ENCODE data around the gene HRG.

Gene HRG

DNA sequence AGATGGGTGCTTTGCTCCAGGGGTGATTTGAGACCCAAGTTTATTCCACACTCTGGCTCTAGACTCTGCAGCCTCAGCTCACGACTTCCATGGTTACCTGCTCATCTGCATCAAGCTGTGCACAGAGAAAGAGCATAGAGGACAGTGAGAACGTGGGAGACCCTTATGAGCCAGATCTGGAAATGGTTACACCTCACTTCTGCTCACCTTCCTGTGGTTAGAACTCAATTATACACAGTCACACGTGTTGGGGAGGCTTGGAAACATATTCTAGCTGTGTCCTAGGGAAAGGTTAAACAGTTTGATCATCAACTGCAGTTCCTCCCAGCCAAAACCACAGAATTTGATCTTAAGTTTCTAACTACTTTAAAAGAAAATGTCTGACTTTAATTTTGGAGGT is 23.8 kb upstream of the HRG start:
- peak overlapping the region; percentile 35; the same call in 1 of the 2 replicates for H2AFZ ChIP-seq (ENCODE audit: low read length)
- no peaks in the 10 kb centered on the region for H4K20me1 ChIP-seq (ENCODE audit: insufficient read depth, low read length, poor library complexity, severe bottlenecking)
- H3K79me2 ChIP-seq (ENCODE audit: insufficient read depth, low read length) = no peaks in the 10 kb centered on the region
- H3K4me1 ChIP-seq (ENCODE audit: insufficient read depth, low read length, poor library complexity, severe bottlenecking) = peaks cover 9% of the 10 kb centered on the region
- no peaks in the 10 kb centered on the region for H3K27me3 ChIP-seq (ENCODE audit: insufficient read depth, low read length, poor library complexity, severe bottlenecking)
- H3K9ac ChIP-seq (ENCODE audit: low read depth, low read length, poor library complexity, severe bottlenecking) = no peak overlapping the region
- no peaks in the 10 kb centered on the region for H3F3A ChIP-seq (ENCODE audit: low read depth)
- no peak for TF ChIP-seq EZH2phosphoT487 (IDR thresholded peaks at IDR 0.05; ENCODE audit: borderline replicate concordance)
- TF ChIP-seq, protein P1, sequence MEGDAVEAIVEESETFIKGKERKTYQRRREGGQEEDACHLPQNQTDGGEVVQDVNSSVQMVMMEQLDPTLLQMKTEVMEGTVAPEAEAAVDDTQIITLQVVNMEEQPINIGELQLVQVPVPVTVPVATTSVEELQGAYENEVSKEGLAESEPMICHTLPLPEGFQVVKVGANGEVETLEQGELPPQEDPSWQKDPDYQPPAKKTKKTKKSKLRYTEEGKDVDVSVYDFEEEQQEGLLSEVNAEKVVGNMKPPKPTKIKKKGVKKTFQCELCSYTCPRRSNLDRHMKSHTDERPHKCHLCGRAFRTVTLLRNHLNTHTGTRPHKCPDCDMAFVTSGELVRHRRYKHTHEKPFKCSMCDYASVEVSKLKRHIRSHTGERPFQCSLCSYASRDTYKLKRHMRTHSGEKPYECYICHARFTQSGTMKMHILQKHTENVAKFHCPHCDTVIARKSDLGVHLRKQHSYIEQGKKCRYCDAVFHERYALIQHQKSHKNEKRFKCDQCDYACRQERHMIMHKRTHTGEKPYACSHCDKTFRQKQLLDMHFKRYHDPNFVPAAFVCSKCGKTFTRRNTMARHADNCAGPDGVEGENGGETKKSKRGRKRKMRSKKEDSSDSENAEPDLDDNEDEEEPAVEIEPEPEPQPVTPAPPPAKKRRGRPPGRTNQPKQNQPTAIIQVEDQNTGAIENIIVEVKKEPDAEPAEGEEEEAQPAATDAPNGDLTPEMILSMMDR (conservative IDR thresholded peaks at IDR 0.05; ENCODE audit: low read length) = no peak
- H3K9me3 ChIP-seq (ENCODE audit: insufficient read depth, low read depth, low read length) = no peaks in the 10 kb centered on the region
- H3K36me3 ChIP-seq (ENCODE audit: insufficient read depth, low read length) = no peaks in the 10 kb centered on the region
- H3K4me3 ChIP-seq (ENCODE audit: low read length, poor library complexity, severe bottlenecking) = no peak overlapping the region
- H3K9me2 ChIP-seq (replicated peaks; ENCODE audit: low read depth, low read length) = no peaks in the 10 kb centered on the region
- no peak overlapping the region for H3K4me2 ChIP-seq (ENCODE audit: low read depth, low read length, poor library complexity, severe bottlenecking)

DNA sequence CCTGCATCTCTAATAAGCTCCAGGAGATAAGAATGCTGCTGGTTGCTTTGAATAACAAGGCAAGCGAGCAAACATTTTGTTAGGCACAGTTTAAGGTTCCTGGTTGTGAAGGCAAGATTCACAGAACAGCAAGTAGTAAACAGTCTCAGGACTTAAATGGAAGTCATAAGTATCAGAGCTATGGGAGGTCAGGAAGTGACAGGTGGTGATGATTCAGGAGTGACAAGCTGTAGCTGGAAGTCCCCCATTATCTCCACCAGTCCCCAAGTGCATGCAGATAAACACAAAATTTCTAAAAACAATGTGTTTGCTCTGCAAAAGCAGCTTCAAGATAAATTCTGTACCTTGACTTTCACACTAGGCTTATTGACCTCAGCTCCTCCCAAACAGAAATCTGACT is 22.3 kb upstream of the HRG start:
- Histone ChIP-seq H3F3A (ENCODE audit: low read depth) (no peaks in the 10 kb centered on the region), H3K27me3 (ENCODE audit: insufficient read depth, low read length, poor library complexity, severe bottlenecking) (no peaks in the 10 kb centered on the region)
- no peak for TF ChIP-seq EZH2phosphoT487 (IDR thresholded peaks at IDR 0.05; ENCODE audit: borderline replicate concordance)
- TF ChIP-seq, protein P1 (conservative IDR thresholded peaks at IDR 0.05; ENCODE audit: low read length) = no peak

DNA sequence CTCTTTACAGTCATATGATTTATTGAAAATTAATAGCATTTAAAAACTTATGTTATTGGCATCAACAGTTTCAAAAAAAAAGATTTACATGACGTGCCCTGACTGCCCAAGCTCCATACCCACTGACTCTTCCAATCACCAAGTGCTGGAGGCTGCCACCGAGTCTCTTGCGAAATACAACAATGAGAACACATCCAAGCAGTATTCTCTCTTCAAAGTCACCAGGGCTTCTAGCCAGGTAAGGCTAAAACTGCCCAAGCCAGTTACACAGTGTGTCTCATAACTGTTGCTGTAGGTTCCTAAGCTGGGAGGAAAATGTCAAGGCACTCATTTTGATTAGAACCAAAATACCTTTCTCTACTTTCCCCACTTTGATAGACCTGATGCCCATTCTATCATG is 21.1 kb upstream of the HRG start:
- Histone ChIP-seq H3F3A (ENCODE audit: low read depth) (no peaks in the 10 kb centered on the region), H3K4me1 (ENCODE audit: insufficient read depth, low read length, poor library complexity, severe bottlenecking) (peaks cover 9% of the 10 kb centered on the region), H3K9ac (ENCODE audit: low read depth, low read length, poor library complexity, severe bottlenecking) (no peak overlapping the region), H3K9me3 (ENCODE audit: insufficient read depth, low read depth, low read length) (no peaks in the 10 kb centered on the region), H3K27me3 (ENCODE audit: insufficient read depth, low read length, poor library complexity, severe bottlenecking) (no peaks in the 10 kb centered on the region), H2AFZ (ENCODE audit: low read length) (no peak overlapping the region), H3K4me2 (ENCODE audit: low read depth, low read length, poor library complexity, severe bottlenecking) (no peak overlapping the region), H3K79me2 (ENCODE audit: insufficient read depth, low read length) (no peaks in the 10 kb centered on the region), H3K36me3 (ENCODE audit: insufficient read depth, low read length) (no peaks in the 10 kb centered on the region), H3K9me2 (replicated peaks; ENCODE audit: low read depth, low read length) (no peaks in the 10 kb centered on the region), H3K4me3 (ENCODE audit: low read length, poor library complexity, severe bottlenecking) (no peak overlapping the region), H4K20me1 (ENCODE audit: insufficient read depth, low read length, poor library complexity, severe bottlenecking) (no peaks in the 10 kb centered on the region)
- no peak for TF ChIP-seq EZH2phosphoT487 (IDR thresholded peaks at IDR 0.05; ENCODE audit: borderline replicate concordance)
- TF ChIP-seq, protein P1 (conservative IDR thresholded peaks at IDR 0.05; ENCODE audit: low read length) = no peak

More for the DNA sequence above, 22.3 kb upstream of the HRG start:
- no peaks in the 10 kb centered on the region for H3K9me3 ChIP-seq (ENCODE audit: insufficient read depth, low read depth, low read length)
- no peaks in the 10 kb centered on the region for H3K36me3 ChIP-seq (ENCODE audit: insufficient read depth, low read length)
- H3K9ac ChIP-seq (ENCODE audit: low read depth, low read length, poor library complexity, severe bottlenecking) = no peak overlapping the region
- H3K4me3 ChIP-seq (ENCODE audit: low read length, poor library complexity, severe bottlenecking) = no peak overlapping the region
- peaks cover 9% of the 10 kb centered on the region for H3K4me1 ChIP-seq (ENCODE audit: insufficient read depth, low read length, poor library complexity, severe bottlenecking)
- H3K79me2 ChIP-seq (ENCODE audit: insufficient read depth, low read length) = no peaks in the 10 kb centered on the region
- H3K9me2 ChIP-seq (replicated peaks; ENCODE audit: low read depth, low read length) = no peaks in the 10 kb centered on the region
- H2AFZ ChIP-seq (ENCODE audit: low read length) = no peak overlapping the region
- H3K4me2 ChIP-seq (ENCODE audit: low read depth, low read length, poor library complexity, severe bottlenecking) = no peak overlapping the region
- no peaks in the 10 kb centered on the region for H4K20me1 ChIP-seq (ENCODE audit: insufficient read depth, low read length, poor library complexity, severe bottlenecking)
